Measurements from ENCODE around the gene ZNF438. TPM values are rescaled to one million over a fixed set of nuclear protein-coding genes. Genes with fewer than 3 reads are reported as not detected.
A peak's percentile ranks its signal among the peaks of the same experiment; 100 is the strongest.

ZNF438 gene
- total RNA-seq, 1 experiment from 2014 or later, result 1.7 TPM

DNA sequence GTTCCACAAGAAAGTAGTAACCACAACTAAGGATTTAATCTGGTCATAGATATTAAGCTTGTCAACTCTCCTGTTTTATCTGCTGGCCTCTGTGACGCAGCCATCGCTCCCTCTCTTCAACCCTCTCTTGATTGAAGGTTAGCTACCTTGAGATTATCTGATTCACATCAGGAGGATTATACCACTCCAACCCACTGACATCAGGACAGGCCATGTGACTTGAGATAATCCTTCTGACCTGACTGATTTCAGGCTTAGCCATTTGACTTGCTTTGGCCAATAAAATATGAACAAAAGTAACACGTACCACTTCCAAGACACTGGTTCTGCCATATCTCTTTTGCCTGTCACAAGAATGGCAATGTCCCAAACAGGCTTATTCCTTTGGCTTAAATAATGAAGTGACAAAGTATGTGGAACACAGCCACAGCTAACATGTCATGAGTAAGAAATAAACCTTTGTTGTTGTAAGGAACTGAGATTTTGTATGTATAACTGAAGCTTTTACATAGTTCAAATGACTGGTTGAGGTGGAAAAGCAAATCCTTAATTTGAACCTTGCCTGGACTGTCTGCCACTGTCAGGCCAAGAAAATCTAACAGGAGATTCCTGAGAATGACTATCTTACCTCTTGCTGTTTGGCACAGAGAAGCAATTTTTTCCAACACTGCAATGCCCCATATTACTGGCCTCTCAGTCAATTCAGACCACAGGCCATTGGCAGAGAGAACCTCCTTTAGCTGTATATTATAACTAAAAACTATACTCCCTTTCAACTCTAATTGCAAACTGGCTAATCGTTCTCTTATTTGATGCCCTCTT is 13.9 kb downstream of the ZNF438 start:
- no peak for DNase-seq (ENCODE audit: low read depth)

DNA sequence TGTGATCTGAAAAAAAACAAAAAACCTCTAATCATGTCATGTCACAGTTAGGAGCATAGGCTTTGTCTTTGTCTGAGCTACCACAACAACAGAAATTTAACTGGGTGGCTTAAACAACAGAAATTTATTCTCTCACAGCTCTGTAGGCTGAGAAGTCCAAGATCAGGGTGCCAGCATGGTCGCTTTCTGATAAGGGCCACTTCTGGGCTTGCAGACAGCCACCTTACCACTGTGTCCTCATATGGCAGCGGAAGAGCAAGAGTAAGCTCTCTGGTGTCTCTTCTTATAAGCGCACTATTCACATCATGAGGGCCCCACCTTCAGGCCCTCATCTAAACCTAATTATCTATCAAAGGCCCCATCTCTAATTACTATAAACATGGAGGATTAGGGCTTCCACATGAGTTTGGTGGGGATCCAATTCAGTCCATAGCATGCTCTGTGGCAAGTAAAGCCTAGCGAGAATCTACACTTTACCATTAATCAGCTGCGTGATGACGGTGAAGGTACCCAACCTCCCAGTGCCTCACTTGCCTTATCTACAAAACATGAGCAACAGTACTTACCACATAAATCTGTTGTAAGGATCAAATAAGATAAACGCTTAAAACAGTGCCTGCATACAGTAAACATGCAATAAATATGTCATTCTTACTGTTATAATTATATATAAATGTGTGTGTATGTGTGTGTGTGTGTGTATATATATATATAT is 17.3 kb downstream of the ZNF438 start:
- DNase-seq (ENCODE audit: low read depth), result no peak

DNA sequence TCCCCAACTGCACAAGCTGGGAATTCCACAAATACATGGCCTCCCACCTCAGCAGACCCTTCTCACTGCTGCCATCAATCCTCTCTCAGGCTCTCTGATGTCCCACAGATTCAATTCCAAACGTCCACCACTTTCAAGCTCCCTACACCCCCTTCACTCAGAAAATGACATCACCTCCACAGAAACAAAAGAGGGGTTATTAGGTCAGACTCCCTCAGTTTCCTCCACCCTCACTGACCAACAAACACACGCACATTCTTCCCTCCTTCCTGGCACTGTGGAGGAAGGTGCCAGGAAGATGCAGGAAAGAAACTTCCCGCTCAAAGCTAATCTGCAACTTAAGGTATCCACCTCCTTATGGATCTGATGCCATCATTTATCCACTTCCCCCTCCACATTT is 18.3 kb downstream of the ZNF438 start:
- no peak for DNase-seq (ENCODE audit: low read depth)

DNA sequence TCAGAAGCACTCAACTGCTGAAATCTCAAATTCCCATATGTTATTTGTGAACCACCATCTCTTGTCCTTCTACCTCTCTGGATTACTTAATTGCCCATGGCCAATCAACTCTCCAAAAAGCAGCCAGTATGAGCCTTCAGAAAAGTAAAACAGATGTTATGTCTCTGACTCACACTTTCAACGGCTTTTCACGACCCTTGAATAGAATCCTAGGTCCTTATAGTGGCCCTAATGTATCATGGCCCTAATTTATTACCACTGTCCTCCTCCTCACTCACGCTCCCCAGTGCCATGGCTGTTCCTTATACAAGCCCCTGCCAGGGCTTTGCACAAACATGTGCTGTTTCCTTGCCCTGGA is 20.0 kb downstream of the ZNF438 start:
- no peak for DNase-seq (ENCODE audit: low read depth)

DNA sequence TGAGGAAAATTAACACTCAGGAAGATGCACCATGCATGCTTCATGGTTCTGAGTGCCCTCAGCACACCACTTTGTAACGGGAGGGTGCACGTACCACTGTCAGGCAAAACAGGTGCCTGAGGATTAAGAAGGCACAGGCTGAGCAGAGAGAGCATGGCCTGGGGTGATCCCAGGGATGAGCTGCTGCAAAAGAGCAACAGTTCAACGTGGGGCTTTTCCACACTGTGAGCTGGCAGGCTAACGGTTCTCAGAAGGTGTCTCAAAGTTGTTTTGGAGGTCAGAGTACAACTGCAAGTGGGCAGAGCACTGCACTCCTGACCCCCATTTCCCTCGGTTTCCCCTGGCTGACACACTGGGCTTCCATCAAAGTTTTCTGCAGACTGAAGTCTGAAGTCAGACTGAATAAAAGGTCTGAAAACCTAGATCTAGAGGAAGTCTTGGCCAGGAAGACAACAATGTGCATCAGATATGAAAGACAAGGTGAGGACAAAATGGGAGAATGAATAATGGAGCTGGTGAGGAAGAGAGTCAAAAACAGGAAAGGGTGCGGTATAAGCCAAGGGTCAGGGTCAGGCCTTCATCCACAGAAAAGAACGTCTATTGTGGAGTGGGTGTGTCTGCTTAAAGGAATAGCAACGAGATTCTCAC is 20.5 kb downstream of the ZNF438 start:
- peak; percentile 34 for DNase-seq (ENCODE audit: low read depth)

DNA sequence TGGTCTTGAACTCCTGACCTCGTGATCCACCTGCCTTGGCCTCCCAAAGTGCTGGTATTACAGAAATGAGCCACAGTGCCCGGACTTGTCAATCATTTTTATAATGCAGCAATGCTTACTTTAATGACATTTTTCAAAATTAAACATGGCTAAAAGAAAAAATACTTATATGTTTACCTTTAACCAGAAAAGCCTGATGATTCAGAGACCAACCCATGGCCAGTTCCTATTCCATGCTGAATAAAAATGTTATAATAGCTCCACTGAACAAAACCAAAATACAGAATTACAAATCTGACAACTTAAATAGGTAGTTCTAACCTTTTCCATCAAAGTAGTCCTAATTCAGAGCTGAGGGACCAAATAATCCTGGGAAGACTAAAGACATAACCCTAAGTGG is 21.6 kb downstream of the ZNF438 start:
- DNase-seq (ENCODE audit: low read depth), result no peak

DNA sequence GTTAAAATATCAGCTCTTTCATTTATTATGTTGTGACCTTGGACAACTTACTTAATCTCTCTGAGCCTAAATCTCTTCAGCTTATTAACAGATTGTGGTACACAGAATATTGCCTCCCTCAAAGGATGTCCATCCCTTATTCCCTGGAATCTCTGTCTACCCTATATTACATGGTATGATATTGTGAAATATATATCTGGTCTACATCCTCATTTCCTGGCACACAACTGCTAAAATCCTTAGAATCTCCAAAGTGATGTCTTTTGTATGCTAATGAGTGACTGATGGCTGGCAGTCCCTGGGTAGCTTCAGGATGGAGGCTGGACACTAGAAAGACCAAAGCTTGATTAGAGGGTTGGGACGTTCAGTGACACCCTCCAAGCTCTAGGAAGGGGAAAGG is 25.8 kb downstream of the ZNF438 start:
- no peak for DNase-seq (ENCODE audit: low read depth)

DNA sequence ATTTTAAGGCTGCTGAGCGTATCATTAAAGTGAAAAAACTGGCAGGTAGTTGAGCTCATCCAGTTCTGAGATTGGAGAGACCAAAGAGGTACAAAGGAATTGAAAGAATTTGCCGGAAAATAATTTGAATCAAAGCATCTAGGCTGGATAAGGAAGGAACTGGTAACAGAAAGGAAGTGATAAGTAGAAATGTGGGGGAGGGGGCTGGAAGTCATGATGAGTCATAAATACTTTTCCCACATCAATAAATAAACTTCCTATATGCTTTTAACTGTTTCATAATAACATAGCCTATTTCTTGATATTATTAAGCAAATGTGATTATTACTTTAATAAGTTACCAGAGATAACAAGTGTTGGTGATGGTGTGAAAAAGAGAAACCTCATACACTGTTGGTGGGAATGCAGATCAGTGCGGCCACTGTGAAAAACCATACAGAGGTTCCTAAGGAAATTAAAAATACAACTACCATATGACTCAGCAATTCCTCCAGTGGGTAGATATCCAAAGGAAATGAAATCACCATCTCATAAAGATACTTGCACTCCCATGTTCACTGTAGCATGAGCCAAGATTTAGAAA is 27.0 kb downstream of the ZNF438 start:
- peak; percentile 92 for DNase-seq (ENCODE audit: low read depth)

DNA sequence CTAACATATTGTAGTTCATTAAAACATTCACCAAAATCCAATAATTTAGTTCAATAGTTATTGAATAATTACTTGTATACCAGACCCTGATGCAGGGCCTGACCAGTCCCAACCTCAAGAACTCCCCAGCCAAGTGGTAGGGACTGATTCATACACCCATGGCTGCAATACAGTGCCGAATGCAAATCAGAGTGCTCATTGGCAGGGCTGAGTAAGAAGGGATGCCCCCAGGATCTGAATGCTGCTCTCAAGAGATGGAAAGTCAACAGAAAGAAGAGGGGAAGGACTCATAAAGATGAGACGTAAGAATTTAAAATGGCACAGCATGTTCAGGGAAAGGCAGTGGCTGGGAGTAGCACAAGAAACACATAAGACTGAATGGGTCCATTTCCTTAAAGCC is 29.9 kb downstream of the ZNF438 start:
- DNase-seq (ENCODE audit: low read depth), result no peak

DNA sequence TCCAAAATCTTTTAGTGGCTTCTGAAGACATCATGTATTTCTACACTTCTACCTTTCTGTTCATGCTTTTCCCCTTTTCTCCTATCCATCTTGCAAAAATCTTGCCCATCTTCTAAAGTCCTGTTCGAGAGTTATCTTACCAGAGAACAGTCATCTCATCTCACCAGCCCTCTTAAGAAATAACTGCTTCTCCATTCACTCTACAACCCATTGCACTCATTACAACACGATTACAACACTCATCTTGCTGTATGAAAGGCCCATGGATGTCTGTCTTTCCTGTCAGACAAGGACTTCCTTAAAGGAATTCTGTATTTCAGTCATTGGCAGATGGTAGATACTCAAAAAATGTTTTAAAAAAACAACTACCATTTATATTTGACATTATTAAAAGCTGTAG is 30.8 kb downstream of the ZNF438 start:
- DNase-seq (ENCODE audit: low read depth), result no peak

DNA sequence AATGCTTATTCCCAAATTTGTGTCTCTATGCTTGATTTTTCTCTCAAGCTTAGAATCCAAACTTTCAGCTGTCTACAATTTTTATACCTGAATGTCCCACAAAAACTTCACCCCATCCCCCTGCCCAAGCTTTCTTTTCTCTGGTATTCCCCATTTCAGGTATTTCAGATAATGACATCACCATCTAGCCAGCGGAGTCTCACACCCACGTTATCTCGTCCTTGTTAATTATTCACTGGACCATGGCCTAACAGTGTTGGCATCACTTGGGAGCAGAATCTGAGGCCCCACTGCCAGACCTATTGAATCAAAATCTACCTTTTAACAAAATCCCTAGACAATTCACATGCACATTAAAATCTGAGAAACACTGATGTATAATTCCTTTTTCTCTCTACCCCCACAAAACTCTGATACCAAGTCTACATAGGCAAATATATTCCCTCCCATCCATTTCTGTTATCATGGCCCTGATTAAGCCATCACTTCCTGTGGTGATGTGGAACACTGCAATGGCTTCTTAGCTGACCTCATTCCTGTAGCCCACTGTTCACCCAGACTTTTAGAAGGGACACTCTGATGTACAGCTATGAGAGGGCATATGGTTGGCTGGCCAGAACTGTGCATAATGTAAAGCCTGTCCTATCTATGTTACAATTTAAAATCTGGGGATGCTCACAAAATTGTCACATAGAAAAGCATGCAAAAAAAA is 31.4 kb downstream of the ZNF438 start:
- DNase-seq (ENCODE audit: low read depth), result no peak

DNA sequence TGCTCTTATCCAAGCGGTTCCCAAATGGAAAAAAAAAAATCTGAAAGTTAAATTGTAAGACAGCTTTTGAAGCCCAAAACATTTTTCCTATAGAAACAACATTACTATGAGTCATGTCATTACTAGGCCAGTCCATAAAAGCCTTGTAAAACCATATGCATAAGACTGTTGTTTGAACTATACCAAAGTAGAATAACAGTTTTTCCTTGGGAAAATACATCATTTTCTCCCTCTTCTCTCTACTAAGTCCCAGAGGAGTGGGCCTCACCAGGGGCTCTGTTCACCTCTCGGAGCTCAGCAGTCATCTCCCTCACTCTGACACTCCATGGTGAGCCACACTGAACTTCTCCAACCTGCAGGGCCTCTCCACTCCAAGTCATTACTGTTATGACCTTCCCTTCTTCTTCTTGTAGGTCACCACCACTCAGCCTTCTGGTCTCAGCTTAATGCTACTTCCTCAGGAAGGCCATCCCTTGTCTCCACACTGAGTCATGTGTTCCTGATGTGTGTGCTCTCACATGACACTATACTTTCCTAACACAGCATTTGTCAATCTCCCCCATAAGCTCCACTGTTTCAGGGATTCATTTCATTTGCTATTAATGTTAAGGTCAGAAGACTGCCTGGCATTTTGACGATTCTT is 32.5 kb downstream of the ZNF438 start:
- DNase-seq (ENCODE audit: low read depth), result peak; percentile 73

DNA sequence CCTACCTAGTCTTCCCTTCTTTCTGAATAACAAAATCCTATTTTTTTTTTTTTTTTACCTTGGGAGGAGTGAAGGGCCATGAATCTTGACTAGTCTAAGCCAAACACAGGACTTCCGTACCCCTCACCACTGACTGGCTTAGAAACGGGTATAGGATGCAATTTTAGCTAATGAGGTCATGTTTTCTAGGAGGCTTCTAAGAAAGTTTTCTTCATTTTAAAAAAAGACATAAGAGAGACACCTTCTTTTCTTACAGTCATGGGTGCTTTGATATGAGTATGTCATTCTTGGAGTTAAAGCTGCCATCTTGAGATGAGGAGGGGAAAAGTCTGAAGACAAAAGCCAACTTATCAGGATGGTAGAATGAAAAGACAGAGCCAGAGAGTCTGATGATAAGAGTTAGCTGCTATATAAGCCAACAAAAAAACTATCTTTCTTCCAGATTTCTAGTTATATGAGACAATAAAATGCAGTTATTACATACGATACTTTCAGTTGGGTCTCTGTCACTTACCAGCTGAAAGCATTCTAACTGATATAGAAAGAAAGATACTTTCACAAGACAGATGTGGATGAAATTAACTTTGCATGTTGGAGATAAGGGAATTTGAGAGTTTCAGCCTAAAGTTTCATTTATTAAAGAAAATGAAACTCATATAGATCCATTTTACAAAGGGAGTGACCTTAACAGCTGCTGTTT is 34.0 kb downstream of the ZNF438 start:
- no peak for DNase-seq (ENCODE audit: low read depth)

DNA sequence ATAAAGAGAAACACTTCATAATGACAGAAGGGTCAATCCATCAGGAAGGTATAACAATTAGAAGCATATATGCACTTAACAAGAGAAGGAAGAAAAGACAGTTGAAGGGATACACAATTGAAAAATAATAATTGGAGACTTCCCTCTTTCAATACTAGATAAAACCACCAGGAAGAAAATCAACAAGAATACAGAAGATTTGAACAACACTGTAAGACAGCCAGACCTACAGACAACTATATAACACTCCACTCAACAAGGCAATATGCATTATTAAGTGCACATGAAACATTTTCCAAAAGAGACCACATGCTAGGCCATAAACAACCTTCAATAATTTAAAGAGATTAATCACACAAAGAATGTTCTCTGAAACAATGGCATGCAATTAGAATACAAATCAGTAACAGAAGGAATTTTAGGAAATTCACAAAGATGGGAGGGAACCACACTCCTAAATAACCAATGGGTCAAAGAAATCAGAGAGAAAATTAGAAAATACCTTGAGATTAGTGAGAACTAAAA is 35.1 kb downstream of the ZNF438 start:
- DNase-seq (ENCODE audit: low read depth), result no peak

DNA sequence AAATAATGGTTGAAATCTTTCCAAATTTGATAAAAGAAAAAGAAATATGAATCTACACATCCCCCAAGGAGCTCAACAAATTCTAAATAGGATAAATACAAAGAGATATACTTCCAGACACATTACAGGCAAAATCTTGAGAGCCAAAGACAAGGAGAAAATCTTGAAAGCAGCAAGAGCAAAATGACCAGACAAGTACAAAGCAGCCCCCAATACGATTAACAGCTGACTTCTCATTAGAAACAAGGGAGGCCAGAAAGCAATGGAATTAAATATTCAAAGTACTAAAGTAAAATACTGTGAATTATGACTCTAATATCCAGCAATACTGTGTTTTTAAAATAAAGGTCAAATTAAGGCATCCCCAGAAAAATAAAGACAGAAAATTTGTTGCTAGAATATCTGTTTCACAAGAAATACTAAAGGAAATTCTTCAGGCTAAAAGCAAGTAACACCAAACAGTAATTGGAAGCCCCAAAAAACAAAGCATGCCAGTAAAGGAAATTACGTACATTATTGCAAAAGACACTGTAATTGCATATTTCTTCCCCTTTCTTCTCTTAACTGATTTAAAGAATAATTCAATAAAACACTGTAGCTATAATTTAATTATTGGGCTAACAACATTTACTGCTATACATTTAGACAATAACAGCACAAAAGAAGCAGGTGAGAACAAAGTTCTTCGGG is 36.4 kb downstream of the ZNF438 start:
- DNase-seq (ENCODE audit: low read depth), result no peak

DNA sequence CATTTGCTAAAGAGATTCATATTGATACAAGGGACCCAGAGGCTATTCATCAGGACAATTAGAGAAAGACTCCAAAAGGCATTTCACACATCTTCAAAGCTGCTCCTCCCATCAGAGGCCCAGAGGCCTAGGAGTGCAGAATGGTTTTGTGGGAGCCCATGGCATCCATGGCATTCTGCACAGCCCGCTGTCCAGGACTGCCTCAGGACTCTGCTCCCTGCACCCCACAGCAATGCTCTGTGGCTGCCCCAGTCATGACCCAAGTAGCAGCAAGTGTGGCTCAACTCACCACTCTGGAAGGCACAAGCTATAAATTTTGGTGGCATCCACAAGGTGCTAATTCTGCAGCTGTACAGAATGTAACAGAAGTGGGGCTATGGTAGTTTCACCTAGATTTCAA is 38.5 kb downstream of the ZNF438 start:
- DNase-seq (ENCODE audit: low read depth), result no peak

DNA sequence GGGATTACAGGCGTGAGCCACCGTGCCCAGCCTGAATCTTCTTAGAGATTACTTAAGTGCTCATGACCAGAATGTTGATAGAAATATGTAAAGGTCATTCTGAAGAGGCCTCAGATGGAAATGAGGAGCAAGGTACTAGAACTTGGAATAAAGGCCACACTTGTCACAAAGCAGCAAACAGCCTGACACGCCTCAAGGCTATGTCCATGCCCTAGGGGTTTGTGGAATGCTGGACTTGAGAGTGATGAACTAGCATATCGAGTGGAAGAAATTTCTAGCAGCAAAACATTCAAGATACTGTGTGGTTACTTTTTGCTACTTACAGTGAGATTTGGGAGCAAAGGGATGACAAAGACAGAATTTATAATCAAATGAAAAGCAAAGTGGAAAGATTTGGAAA is 39.0 kb downstream of the ZNF438 start:
- DNase-seq (ENCODE audit: low read depth), result no peak

DNA sequence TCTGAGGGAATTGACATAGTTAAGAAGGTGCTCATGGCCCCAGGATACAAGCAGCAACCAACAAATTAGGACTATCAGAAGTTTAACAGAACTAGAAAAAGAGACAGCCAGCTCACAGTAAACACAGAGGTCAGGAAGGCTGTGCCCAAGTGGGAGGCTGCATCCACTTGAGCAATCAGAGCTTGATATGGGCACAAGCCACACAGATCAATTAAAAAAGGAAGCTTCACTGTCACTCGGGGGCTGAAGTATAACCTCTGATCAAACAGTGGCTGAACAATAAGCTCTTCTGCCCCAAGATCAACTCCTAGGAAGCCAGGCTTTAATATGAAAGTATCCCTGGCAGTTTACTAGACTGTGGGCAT is 40.0 kb downstream of the ZNF438 start:
- no peak for DNase-seq (ENCODE audit: low read depth)

DNA sequence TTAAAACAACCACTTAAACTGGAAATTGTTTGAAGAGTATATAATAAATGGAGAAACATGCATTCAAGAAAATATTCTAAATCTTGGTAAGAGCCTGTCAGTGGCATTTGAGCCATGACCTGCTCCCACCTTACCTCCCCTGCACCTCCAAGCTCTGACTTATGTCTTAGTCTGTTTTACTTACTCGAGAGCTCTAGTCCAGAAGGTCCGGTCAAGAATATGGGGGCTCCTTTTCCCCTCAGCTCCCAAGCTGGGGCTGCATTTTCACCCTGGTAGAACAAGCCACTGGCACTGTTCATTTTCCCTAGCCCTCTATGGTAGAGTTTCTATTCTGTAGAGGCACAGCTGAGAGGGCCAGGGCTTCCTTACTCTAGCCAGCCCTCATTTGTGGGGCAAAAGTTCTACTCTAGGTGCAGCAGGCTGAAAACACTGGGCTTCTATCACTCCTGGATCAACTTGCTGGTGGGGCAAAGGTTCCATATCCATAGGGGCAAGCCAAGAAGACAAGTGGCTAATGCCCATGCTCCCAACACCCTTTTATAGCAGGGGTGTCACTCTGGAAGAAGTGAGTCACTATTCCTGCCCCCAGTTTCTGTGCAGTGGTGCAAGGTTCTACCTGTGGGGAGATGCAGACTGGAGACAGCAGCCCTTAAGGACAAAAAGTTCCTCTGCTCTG is 40.6 kb downstream of the ZNF438 start:
- no peak for DNase-seq (ENCODE audit: low read depth)

Measured in HT1080 (cell line).